ENCODE measurements around the gene KAZN.

GRCh38 chr1:14756589-14757285 lies 158.3 kb downstream of the KAZN start:
- TF ChIP-seq CTCF (optimal IDR thresholded peaks at IDR 0.05 in 1 of 3, IDR thresholded peaks at IDR 0.05 in 1 of 3, conservative IDR thresholded peaks at IDR 0.05 in 1 of 3; ENCODE audit: extremely low read depth in 1 of 3, insufficient read depth in 2 of 3, low read length in 3 of 3), result no peak
- TF ChIP-seq EZH2 (IDR thresholded peaks at IDR 0.05; ENCODE audit: low read length), result no peak
